Measurements from ENCODE around the gene TPCN2.

TPCN2 gene

DNA sequence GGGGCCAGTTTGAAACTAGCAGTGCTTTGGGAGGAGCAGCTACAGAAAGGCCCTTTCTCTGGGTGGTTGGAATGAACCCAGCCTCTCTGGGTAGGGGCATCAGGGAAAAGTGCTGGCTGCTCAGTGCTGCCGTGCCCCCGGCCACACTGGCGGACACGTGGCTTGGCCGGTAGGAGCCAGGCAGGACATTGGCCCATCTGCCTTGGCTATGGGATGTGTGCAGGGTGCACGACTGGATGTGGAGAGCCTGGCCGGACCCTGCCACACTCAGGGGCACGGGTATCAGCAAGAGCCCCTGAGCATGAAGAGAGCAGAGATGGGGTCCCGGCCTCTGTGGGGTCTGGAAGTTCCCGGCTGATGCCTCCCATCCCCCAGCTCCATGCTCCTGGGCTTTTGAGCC, 46.6 kb downstream of the TPCN2 start:
- DNase-seq, result no peak

DNA sequence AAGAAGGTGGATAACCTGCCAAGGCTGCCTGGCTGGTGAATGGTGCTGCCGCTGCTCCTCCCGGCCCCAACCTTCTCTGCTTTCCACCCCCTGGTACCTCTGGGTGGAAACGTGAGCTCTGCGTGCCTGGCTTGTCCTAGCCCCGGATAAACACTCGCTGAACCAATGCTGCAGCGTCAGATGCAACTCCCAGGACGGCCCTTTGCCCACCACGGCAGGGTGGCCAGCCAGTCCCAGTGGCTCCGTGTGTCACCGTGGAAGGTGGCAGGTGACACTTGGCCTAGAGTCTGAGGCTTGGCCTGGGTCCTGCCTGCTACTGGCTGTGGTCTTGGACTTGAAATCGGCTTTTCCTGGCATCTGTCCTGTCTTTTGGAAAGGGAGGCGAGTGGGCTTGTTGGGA, 47.7 kb downstream of the TPCN2 start:
- DNase-seq, result no peak

DNA sequence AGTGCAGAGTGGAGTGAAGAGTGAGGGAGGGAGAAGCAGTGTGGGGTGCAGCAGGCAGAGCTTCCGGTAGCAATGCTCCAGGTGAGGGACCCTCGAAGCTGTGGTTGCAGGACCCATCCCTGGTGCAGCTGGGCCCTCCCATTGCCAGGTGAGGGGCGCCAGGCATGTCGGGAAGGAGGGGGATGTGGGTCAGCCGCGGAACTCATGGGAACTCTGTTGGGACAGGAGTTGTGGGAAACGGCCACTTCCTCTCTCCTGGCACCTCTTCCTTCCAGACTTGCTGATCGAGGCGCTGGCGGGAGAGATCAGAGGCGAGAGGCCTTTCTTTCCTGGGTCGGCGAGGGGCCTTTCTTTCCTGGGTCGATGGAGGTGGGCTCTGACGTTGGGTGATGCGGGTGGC, 48.5 kb downstream of the TPCN2 start:
- no peak for DNase-seq

DNA sequence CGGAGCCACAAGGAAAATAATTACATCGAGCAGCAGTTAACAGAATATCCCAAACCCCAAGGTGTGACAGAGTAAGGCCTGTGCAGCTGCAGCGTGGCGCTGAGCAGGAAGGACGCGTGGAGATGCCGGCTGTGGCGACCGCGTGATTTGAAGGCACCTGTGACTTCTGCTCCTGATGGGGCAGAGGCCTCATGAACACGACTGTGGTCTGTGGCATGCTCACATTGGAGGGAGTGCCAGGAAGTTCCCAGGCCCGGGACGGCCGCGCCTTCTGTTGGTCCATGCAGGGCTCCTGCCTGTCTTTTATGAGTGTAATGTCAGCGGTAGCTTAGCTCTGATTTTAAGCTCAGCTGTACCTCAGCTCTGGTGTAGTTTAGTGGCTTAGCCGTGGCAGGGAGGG, 50.4 kb downstream of the TPCN2 start:
- no peak for DNase-seq

DNA sequence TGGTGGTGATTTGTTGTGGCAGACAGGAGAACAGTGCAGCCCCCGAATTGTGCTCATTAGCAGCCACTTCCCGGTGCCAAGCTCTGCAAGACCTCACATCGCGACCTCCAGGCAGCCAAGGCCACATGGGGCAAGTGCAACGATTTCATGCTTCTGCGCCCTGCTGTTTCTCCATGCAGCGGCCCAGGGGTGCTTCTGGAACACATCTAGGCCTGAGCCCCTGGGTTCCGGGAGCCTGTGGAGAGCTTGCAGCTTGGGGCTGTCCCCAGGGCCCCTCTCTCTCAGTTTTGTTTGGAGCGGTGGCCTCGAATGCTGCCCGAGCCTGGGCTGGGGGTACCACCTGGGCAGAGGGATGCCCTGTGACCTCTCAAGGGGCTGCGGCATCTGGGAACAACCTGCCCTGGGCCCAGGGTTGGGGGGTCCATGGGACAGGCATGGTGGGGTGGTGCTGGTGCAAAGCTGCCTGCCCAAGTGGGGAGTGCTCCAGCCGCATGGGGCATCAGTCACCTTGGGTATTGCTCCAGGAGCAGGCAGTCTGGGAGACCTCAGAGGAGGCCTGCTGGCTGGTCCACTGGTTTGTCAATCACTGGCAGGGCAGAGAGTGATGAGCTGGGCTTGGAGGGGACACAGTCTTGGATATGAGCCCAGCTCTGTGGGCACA, 51.9 kb downstream of the TPCN2 start:
- no peak for DNase-seq

DNA sequence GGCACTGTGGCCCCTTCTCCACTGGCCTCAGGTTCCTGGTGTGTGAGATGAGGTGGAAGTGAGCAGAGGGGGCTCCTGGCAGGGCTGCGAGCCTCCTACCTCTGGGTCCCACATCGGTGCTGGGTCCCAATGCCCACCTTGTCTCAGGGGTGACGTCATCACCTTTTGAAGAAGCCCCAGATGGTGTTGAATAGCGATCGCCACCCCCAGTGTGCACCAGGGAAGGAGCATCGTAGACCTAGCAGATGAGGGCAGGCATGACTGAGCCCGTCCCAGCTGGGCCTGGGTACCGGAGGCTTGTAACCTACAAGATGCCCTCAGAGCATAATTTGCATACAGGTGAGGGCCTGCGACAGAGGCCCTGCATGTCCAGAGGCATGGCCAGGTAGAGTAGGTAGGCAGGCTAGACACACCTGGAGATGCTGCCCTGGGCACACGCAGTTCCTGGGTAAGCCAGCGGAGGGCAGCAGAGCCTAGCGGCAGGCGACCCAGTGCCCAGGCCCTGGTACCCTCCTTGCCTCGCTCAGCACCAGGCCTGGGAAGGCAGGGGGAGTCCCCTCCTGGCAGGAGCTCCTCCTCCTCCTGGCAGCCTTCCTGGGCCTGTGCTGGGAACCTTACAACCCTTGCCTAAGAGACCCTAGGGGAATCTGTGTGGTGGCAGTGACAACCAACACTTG, 52.5 kb downstream of the TPCN2 start:
- DNase-seq, result peak; percentile 79

DNA sequence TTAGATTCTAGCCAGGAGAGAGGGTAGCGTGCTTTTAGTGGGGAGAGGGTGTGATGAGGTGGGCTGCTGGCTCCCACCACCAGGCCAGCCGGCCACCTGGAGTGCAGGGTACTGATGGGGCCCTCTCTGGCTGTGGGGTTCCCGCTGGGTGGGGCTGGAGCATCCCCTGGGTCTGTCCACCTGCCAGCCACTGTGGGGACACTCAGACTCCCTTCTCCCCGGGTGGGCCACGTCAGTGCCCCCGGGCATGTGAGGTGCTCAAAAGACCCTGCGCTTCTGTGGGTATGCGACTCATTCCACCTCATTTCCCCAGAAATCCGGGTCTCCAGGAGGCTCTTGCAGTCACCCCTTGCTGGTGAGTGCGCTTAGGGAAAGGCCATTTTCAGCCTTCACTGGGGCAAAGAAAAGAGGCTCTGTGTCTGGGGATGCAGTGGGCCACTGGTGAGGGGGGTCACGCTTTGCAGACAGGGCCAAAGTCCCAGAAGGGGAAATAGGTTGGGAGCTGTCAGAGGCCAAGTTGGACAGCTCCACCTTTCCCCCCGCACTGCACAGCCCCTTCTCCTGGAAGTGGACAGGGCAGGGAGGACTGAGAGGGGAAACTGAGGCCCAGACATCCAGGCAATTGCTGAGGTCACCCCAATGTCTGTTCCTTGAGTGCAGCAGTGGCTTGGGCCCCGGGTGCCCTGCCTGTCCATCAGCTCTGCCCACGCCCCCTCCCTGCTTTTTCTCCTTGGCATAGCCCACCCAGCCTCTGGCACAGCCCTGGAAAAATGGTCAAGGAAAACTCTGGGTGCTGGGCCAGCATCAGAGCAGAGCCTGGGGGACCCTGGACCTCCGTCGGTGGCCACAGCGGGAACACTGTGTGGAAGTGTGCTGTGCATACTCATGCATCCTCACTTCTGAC, 53.3 kb downstream of the TPCN2 start:
- no peak for DNase-seq

DNA sequence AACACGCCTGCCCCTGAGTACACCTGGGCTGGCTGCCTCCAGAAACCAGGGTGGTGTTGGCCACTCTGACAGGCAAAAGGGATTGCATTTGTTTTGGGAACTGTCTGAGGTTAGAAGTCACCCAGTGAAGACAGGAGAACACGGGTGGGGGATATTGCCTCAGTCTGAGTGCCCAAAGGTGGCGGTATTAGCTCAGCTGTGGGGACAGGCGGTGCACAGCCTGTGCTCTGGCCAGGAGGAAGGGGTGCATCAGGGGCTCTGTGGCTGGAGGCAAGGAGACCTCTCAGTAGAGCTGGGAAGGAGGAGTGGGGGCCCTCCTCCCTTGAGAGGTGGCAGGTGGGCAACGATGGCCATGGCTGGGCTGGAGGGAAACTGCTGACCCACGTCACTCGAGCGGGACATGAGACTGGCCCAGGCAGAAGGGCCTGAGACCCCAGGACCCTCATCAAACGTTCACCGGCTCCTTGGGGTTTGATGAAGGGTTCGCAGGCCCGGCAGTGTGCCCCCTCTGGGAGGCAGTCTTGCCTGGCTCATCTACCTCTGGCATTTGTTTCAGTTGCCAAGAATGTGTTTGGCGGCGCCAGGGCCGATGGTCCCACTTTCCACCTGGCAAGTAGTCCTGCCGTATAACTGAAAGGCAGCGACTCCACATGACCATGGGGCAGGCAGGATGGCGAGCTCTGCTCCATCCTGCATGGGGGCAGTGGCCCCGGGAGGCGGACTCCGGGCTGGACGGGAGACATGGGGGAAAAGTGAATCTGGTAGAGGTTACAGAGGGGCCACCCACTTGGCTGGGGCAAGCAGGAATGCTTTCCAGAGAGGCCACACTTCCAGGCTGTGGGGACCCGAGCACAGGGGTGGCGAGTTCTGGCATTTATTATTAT, 54.2 kb downstream of the TPCN2 start:
- DNase-seq, result no peak

DNA sequence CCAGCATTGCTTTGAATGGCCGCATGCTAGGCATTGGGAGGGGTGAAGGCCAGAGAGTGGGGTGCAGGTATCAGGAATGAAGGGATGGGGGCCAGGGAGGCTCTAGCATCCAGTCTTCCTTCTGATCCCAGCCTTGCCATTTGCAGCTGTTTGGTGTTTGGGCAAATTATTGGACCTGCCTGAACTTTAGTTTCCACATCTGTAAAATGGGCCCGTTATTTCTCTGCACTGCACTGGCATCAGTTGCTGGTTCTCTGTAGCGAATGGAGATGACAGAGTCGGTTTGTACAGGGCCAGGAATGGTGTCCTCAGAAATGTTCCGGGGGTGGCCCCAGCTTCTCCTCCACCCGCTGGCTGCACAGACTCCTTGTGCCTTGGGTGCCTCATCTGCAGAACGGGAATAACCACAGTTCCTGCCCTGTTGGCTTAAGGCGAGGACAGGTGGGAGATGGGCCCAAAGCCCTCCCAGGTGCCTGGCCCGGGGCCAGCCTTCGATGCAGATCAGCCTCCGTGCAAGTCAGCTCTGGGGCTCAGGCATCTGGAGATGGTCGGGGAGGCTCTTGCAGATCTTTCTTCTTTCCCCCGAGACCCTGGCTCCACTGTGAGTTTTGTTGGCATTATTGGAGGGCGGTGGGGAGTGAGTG, 55.6 kb downstream of the TPCN2 start:
- no peak for DNase-seq

DNA sequence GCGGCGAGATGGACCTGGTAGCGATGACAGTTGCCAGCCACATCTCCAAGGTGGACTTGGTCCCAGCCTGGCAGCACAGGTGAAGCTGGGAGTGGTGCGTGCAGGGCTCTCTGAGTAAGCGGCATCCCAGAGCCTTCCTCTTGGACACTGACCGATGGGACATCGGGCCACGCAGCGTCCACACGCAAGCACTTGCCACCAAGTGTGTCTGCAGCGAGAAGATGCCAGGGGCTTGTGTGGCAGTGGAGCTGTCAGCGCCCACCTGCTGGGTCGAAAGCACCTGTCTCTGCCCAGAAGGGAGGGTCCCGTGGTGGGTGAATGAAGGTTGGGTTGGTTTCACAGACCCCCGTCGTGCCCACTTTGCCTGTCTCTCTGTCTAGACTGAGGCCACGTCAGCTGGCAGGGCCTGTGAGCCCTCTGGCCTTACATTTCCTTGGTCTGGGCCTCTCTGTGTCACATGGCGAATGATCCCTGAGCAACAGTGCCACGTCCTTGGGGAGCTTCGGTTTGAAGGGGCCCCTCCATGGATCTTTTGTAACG, 56.2 kb downstream of the TPCN2 start:
- no peak for DNase-seq

DNA sequence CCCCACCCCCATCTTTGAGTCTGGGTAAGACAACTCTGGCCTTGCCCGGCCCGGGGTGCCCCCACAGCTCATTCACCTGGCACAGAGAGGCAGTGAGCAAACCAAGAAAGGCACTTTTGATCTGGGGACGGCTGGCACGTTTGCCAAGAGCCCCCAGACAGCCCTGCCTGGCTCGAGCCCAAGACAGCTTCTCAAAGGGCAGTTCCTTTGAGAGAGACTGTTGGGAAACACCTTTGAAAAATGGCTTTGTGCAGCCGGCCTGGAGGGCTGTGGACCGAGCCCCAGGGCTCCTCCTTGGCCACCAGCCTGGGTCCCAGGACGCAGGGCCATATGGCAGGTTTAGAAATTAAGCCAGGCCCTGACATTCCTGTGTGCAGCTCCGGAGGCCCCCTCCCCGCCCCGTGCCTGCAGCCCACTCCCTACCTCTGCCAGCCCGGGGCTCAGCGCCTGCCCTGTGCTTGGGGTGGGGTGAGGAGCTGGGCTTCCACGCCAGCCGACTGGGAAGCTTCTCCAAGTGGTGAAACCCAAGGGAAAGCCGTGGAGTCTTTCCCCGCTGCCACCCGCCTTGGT, 56.8 kb downstream of the TPCN2 start:
- DNase-seq, result no peak

DNA sequence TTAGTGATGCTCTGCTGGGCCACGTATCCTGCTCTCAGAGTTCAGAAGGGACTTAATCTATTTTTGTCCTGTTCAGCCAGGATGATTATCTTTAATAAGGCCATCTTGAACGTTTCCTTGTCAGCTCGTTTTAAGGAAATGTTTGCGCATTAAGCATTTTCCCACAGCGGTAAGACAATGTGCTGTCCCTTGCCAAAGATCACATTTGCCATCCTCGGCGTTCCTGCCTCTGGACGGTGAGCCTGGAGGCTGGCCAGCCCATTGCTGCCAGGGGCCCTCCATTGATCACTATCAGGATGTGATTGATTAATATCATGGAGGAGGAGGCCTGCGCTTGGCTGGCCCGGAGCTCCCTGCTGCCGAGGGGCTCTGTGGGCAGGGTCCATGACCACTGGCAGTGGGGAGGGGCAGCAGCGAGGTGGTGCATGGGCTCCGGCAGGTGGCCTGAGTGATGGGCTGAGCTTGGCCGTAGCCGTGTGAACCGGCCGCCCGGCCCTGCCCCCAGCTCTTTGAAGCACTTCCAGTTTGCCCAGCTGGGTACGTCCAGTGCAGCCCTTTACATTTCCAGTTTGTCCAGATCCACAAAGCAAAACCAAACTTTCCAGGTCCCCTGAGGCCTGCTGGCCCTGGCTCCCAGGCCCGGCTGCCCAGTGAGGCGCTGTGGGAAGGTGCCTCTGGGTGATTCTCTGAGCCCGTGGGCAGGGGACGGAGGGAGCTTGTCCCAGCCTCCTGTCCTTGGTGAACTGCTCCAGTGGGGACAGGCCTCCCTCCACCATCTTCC, 57.5 kb downstream of the TPCN2 start:
- DNase-seq, result no peak

DNA sequence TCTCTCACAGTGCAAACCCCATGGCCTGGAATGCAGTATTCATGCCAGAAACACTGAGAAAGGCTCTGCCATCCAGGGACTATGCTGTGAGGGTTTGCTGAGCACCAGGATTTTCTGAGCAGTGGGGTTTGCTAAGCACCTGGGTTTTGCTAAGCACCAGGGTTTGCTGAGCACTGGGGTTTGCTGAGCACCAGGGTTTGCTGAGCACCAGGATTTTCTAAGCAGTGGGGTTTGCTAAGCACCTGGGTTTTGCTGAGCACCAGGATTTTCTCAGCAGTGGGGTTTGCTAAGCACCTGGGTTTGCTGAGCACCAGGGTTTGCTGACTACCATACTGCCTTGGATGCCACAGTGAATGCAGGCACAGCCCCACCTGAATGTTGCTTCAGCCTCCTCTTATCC, 58.7 kb downstream of the TPCN2 start:
- no peak for DNase-seq

DNA sequence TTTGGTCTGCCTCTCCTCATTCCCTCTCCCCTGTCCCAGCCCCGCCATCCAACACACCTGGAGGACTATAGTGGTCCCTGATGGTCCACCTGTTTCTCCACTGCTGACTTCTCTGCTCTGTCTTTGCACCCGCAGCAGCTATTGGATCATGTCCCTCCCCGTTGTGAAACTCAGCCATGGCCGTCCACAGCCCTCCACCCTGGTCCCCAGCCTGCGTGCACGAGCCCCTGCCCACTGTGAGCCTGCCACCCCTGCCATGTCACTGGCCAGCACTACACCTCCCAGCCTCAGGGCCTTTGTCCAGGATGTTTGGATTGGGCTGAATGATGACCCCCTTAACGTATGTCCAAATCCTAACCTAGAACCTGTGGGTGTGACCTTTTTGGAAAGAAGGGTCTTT, 59.3 kb downstream of the TPCN2 start:
- DNase-seq, result no peak

DNA sequence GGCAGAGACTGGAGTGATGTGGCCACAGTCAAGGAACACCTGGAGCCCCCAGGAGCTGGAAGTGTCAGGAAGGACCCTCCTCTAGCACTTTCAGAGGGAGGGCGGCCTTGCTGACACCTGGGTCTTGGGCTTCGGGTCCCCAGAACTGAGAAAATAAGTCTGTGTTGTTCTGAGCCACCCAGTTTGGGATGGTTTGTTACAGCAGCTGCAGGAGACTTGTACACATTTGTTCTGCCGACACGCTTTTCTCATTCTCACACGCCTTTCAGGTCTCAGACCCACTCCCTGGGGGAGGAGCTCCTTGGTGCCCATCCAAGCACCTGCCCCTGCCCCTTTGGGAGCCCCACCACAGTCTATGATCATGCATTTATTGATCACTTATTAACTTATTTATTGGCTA, 59.8 kb downstream of the TPCN2 start:
- no peak for DNase-seq

DNA sequence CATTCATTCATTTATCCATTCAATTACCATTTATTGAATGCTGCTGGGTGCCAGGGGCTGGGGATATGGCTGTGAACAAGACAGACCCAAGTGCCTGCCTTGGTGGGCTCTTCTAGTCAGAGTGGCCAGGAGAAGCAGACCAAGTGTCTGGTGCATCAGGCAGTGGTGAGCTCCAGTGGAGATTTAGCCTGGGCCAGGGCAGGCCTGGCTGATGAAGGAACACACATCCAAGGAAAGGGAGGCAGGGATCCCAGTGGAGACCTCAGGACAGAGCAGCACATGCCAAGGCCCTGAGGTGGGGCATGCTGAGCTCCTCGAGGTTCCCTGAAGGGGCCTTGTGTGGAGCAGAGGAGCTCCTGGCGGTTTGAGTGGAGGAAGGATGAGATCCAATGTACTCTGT, 60.4 kb downstream of the TPCN2 start:
- no peak for DNase-seq

DNA sequence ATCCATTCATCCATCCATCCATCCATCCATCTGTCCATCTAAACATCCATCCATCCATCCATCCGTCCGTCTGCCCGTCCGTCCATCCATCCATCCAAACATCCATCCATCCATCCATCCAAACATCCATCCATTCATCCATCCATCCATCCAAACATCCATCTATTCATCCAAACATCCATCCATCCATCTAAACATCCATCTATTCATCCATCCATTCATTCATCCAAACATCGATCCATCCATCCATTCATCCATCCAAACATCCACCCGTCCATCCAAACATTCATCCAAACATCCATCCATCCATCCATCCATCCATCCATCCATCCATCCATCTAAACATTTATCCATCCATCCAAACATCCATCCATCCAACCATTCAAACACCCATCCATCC, 61.7 kb downstream of the TPCN2 start:
- DNase-seq, result no peak

DNA sequence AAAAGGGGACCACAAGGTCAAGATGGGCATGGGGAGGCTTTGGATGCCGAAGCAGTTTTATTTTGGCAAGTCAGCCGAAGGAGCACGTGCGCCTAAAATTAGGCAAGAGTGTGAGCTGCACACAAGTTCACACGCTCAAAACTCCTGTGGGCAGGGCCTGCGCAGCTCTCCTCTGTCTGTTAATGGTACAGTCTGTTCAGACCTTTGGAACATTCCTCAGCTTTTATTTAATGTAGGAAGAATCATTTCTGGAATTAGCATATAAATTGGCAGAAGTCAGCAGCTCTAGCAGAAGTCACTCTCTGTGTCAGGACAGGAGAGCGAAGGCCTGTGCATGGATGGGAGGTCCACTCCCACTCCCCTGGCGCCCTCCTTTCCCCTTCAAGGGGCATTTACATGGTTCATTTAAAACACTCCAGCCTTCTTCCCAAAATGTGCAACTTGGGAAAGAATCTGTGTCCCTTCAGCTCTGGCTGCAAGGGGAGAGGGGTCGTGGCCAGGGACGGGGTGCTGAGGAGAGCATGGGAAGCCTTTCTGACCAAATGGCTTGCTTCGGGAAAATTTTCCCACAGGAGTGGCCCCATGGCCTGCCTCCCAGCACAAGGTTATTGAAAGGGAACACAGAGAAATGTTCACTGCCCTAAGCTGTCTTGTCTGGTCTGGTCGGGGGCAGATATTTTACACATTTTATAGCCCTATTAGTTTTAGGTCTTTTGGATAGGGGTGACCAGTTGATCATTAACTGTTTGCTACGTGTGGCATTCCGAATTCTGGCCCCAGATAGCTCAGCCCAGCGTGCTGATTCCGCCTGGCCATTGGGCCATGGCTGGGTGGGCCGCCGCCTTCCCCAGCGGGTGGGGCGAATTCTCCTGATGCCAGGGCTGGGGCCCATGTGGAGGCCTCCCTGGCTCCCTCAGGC, 63.2 kb downstream of the TPCN2 start:
- no peak for DNase-seq

DNA sequence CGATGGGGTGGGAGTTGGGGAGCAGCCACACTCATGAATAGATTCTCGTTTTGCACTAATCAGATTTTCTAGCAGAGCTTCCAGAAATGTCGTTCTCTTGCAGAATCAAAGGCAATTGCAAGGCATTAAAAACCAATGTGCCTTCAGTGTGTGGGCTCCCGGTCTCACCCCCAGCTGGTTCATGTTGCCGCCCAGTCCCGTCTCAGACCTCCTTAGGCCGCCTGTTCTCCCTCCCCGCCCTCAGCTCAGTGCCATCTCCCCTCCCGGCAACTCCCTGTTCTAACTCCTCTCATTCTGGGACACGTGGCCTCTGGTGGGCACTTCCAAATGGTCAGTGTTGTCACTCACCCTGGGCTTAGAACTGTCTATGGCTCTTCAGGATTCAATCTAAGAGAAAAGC, 64.5 kb downstream of the TPCN2 start:
- no peak for DNase-seq

Measured in stimulated activated CD4-positive, alpha-beta T cell treated with anti-CD3 and anti-CD28 coated beads, Interleukin-4, amount 100 ng/mL, for 24 hours (primary cell).